Neural cell (in vitro differentiated cells): ENCODE results near the gene TLE2. TPM values are rescaled to one million over a fixed set of nuclear protein-coding genes. Genes with fewer than 3 reads are reported as not detected.

Source experiments
- H2AFZ ChIP-seq: fragments of 200-600, 300-800 bp; sonication (generic), shearing (Covaris generic); 2 replicates; pipeline ENCODE4 v1.6.0; 2014; ENCODE audit warnings: low read depth, mild to moderate bottlenecking, antibody characterized with exemption, low read length, moderate library complexity
- H3F3A ChIP-seq: fragments of 200-600 bp; shearing (Covaris generic); 2 replicates; pipeline ENCODE4 v1.6.1; 2016; ENCODE audit warnings: mild to moderate bottlenecking, moderate library complexity, mixed read lengths, antibody characterized with exemption, low read length; ENCODE audit not compliant: insufficient read depth, poor library complexity, severe bottlenecking
- H3K27ac ChIP-seq: fragments of 200-600, 300-800 bp; sonication (generic), shearing (Covaris generic); 2 replicates; pipeline ENCODE4 v1.5.1; 2014; ENCODE audit warnings: mild to moderate bottlenecking, low read length, moderate library complexity
- H3K27me3 ChIP-seq: fragments of 300-800, 200-600 bp; sonication (generic), shearing (Covaris generic); 2 replicates; pipeline ENCODE4 v1.6.0; 2014; ENCODE audit warnings: mild to moderate bottlenecking, low read depth, low read length, moderate library complexity; ENCODE audit not compliant: insufficient read depth
- H3K36me3 ChIP-seq: fragments of 300-800, 200-600 bp; sonication (generic), shearing (Covaris generic); 2 replicates; pipeline ENCODE4 v1.5.1; 2014; ENCODE audit warnings: mild to moderate bottlenecking, antibody characterized with exemption, low read length, moderate library complexity; ENCODE audit not compliant: insufficient read depth
- H3K4me2 ChIP-seq: fragments of 300-800, 200-600 bp; sonication (generic), shearing (Covaris generic); 2 replicates; pipeline ENCODE4 v1.6.0; 2014; ENCODE audit warnings: mild to moderate bottlenecking, low read length
- H3K4me3 ChIP-seq: fragments of 300-800, 200-600 bp; sonication (generic), shearing (Covaris generic); 2 replicates; pipeline ENCODE4 v1.5.1; 2014; ENCODE audit warnings: mild to moderate bottlenecking, low read length, moderate library complexity
- H3K79me2 ChIP-seq: fragments of 200-600 bp; shearing (Covaris generic); replicated peaks from 2 replicates; pipeline ENCODE4 v1.6.0; 2014; ENCODE audit warnings: mild to moderate bottlenecking, low read length, moderate library complexity; ENCODE audit not compliant: insufficient read depth
- H3K9ac ChIP-seq: fragments of 300-800, 200-600 bp; sonication (generic), shearing (Covaris generic); 2 replicates; pipeline ENCODE4 v1.6.1; 2016; ENCODE audit warnings: mild to moderate bottlenecking, low read length, mixed read lengths
- H3K9me2 ChIP-seq: fragments of 200-600 bp; shearing (Covaris generic); 2 replicates; pipeline ENCODE4 v1.6.1; 2016; ENCODE audit warnings: mild to moderate bottlenecking, low read length, mixed read lengths; ENCODE audit not compliant: insufficient read depth
- H3K9me3 ChIP-seq: fragments of 200-600, 300-800 bp; sonication (generic), shearing (Covaris generic); 2 replicates; pipeline ENCODE4 v1.6.1; 2016; ENCODE audit warnings: mild to moderate bottlenecking, mixed run types, low read length, moderate library complexity, mixed read lengths
- H4K20me1 ChIP-seq: fragments of 200-600 bp; shearing (Covaris generic); 2 replicates; pipeline ENCODE4 v1.6.1; 2016; ENCODE audit warnings: mild to moderate bottlenecking, mixed run types; ENCODE audit not compliant: insufficient read depth
- CTCF ChIP-seq: fragments of 450-650 bp; IDR thresholded peaks from 2 replicates; pipeline ENCODE4 v1.5.1; 2014; ENCODE audit warnings: antibody characterized with exemption, mild to moderate bottlenecking, moderate library complexity; ENCODE audit not compliant: poor library complexity, severe bottlenecking
- EP300 ChIP-seq: fragments of 450-650 bp; conservative IDR thresholded peaks from 2 replicates; pipeline ENCODE4 v1.6.1; 2014; ENCODE audit warnings: antibody characterized with exemption, mild to moderate bottlenecking, moderate library complexity; ENCODE audit not compliant: poor library complexity, severe bottlenecking
- EZH2 ChIP-seq: fragments of 200-600, 300-800 bp; shearing (Covaris generic), sonication (generic); IDR thresholded peaks from 2 replicates; pipeline ENCODE4 v1.6.1; 2014; ENCODE audit warnings: antibody characterized with exemption, low read length, borderline replicate concordance, mild to moderate bottlenecking; ENCODE audit not compliant: insufficient read depth, poor library complexity, severe bottlenecking
- MXI1 ChIP-seq: fragments of 450-650 bp; conservative IDR thresholded peaks from 2 replicates; pipeline ENCODE4 v1.6.1; 2014; ENCODE audit warnings: antibody characterized with exemption, mild to moderate bottlenecking; ENCODE audit not compliant: poor library complexity, severe bottlenecking
- POLR2AphosphoS5 ChIP-seq: IDR thresholded peaks from 2 replicates; pipeline ENCODE4 v1.6.1; 2012
- RAD21 ChIP-seq: fragments of 450-650 bp; conservative IDR thresholded peaks from 2 replicates; pipeline ENCODE4 v1.6.1; 2014; ENCODE audit warnings: antibody characterized with exemption, mild to moderate bottlenecking, moderate library complexity
- REST ChIP-seq: IDR thresholded peaks from 2 replicates; pipeline ENCODE4 v1.6.1; 2012; ENCODE audit warnings: borderline replicate concordance
- SMC3 ChIP-seq: fragments of 450-650 bp; conservative IDR thresholded peaks from 2 replicates; pipeline ENCODE4 v1.6.1; 2014; ENCODE audit warnings: antibody characterized with exemption, mild to moderate bottlenecking, moderate library complexity; ENCODE audit not compliant: poor library complexity
- TAF1 ChIP-seq: IDR thresholded peaks from 2 replicates; pipeline ENCODE4 v1.6.1; 2012; ENCODE audit warnings: low read depth
- polyA plus RNA-seq: library from polyadenylated mRNA; depleted of rRNA; stranded (reverse); fragments of >200 nt; gene quantifications from 2 replicates; pipeline ENCODE4 v1.2.3, GENCODE V29; 2014

TLE2 gene
- polyA plus RNA-seq, 1 donor from 2014 or later: 7.0 TPM

GRCh38 chr19:3056417-3057088 is 27.5 kb upstream of the TLE2 start:
- Histone ChIP-seq H3K4me3 (no peak overlapping the region), H3K36me3 (peaks cover 6% of the 10 kb centered on the region)
- TF ChIP-seq MXI1: no peak
- TF ChIP-seq RAD21: no peak
- no peak for TF ChIP-seq EP300
- no peak for TF ChIP-seq REST
- TF ChIP-seq CTCF: no peak
- no peak for TF ChIP-seq TAF1
- TF ChIP-seq SMC3: no peak
- TF ChIP-seq EZH2: no peak
- no peak for TF ChIP-seq POLR2AphosphoS5

GRCh38 chr19:3055741-3056416 is 26.8 kb upstream of the TLE2 start:
- no peak overlapping the region for H3K27ac ChIP-seq
- H3K4me2 ChIP-seq: no peak overlapping the region
- H3K9me2 ChIP-seq: no peaks in the 10 kb centered on the region
- no peak overlapping the region for H3K9ac ChIP-seq
- H3K27me3 ChIP-seq: no peaks in the 10 kb centered on the region
- no peaks in the 10 kb centered on the region for H3F3A ChIP-seq
- no peak overlapping the region for H3K4me3 ChIP-seq
- no peak overlapping the region for H2AFZ ChIP-seq
- no peaks in the 10 kb centered on the region for H3K9me3 ChIP-seq
- no peaks in the 10 kb centered on the region for H4K20me1 ChIP-seq
- no peak for TF ChIP-seq TAF1
- no peak for TF ChIP-seq SMC3
- no peak for TF ChIP-seq REST
- no peak for TF ChIP-seq EZH2
- TF ChIP-seq RAD21: no peak
- TF ChIP-seq CTCF: no peak
- TF ChIP-seq MXI1: no peak
- no peak for TF ChIP-seq EP300
- no peak for TF ChIP-seq POLR2AphosphoS5
- H3K79me2 ChIP-seq: peaks cover 2% of the 10 kb centered on the region
- peaks cover 6% of the 10 kb centered on the region for H3K36me3 ChIP-seq

More at GRCh38 chr19:3056417-3057088, 27.5 kb upstream of the TLE2 start:
- no peaks in the 10 kb centered on the region for H4K20me1 ChIP-seq
- H3K27me3 ChIP-seq: no peaks in the 10 kb centered on the region
- H3K9me2 ChIP-seq: no peaks in the 10 kb centered on the region
- H3K9me3 ChIP-seq: no peaks in the 10 kb centered on the region
- no peak overlapping the region for H2AFZ ChIP-seq
- no peaks in the 10 kb centered on the region for H3F3A ChIP-seq
- H3K9ac ChIP-seq: no peak overlapping the region
- H3K27ac ChIP-seq: no peak overlapping the region
- H3K4me2 ChIP-seq: no peak overlapping the region
- peaks cover 9% of the 10 kb centered on the region for H3K79me2 ChIP-seq
